ENCODE data around the gene EIF2B5.
"Not testable (repeated sequence)": the region's sequence is repeated elsewhere in the genome, so short reads cannot be mapped to it uniquely, and the experiment has no call there.

EIF2B5 gene

GRCh38 chr3:184148076-184148475 is 12.9 kb downstream of the EIF2B5 start:
- DNase-seq = no peak

GRCh38 chr3:184149123-184149522 is 14.0 kb downstream of the EIF2B5 start:
- DNase-seq = no peak

GRCh38 chr3:184149770-184150169 is 14.6 kb downstream of the EIF2B5 start:
- DNase-seq = not testable (repeated sequence)

- DNase-seq = peak in 1 of 2 donors; percentile 58
Measured at GRCh38 chr3:184154885-184155643, 19.9 kb downstream of the EIF2B5 start, which contains the start of gene DVL3. DVL3 (plus strand) TSS chr3:184155377; CDS start chr3:184155636, 259 bp downstream.

- DNase-seq = peak in 1 of 2 donors; percentile 58
Measured at GRCh38 chr3:184155644-184156521, 20.7 kb downstream of the EIF2B5 start.

GRCh38 chr3:184156522-184156955 is 21.4 kb downstream of the EIF2B5 start:
- no peak for DNase-seq

GRCh38 chr3:184157206-184157605 is 22.0 kb downstream of the EIF2B5 start:
- DNase-seq = no peak

GRCh38 chr3:184158404-184158803 is 23.2 kb downstream of the EIF2B5 start:
- DNase-seq = no peak

GRCh38 chr3:184160456-184160855 is 25.3 kb downstream of the EIF2B5 start:
- no peak for DNase-seq

- DNase-seq = not testable (repeated sequence)
Measured at GRCh38 chr3:184162571-184163070, 27.5 kb downstream of the EIF2B5 start.

- no peak for DNase-seq
Measured at GRCh38 chr3:184164648-184165330, 29.6 kb downstream of the EIF2B5 start.

- no peak for DNase-seq
Measured at GRCh38 chr3:184165543-184165942, 30.4 kb downstream of the EIF2B5 start.

- no peak for DNase-seq
Measured at GRCh38 chr3:184166671-184167070, 31.5 kb downstream of the EIF2B5 start.

GRCh38 chr3:184167786-184168185 is 32.6 kb downstream of the EIF2B5 start:
- no peak for DNase-seq

GRCh38 chr3:184168363-184169120 is 33.4 kb downstream of the EIF2B5 start:
- no peak for DNase-seq

GRCh38 chr3:184169896-184170875 is 35.0 kb downstream of the EIF2B5 start:
- DNase-seq = no peak

- no peak for DNase-seq
Measured at GRCh38 chr3:184171562-184171961, 36.4 kb downstream of the EIF2B5 start.

GRCh38 chr3:184172681-184173373 is 37.7 kb downstream of the EIF2B5 start:
- no peak for DNase-seq

GRCh38 chr3:184173374-184173722 is 38.2 kb downstream of the EIF2B5 start:
- no peak for DNase-seq

- DNase-seq = no peak
Measured at GRCh38 chr3:184174284-184174645, 39.1 kb downstream of the EIF2B5 start.

Measured in bone marrow (tissue), 2 donors.